ENCODE measurements around the gene INTS1. TPM values are rescaled to one million over a fixed set of nuclear protein-coding genes. Genes with fewer than 3 reads are reported as not detected.

INTS1 gene
- polyA plus RNA-seq, 3 donors: 5.5 to 64.3 (median 7.3) TPM

GRCh38 chr7:1431634-1432380, 72.4 kb downstream of the INTS1 start:
- Histone ChIP-seq H2AFZ (ENCODE audit: insufficient read depth, low read depth, low read length, poor library complexity, severe bottlenecking) (peak overlapping the region; percentile 42), H3K27me3 (ENCODE audit: control insufficient read depth in 2 of 2, insufficient read depth in 2 of 2, low read length in 2 of 2) (no peaks in the 10 kb centered on the region), H3K9ac (ENCODE audit: insufficient read depth, low read length, poor library complexity, severe bottlenecking) (no peak overlapping the region), H3K36me3 (replicated peaks in 1 of 2; ENCODE audit: control insufficient read depth in 1 of 2, insufficient read depth in 2 of 2, low read length in 2 of 2) (no peaks in the 10 kb centered on the region), H3K4me3 (replicated peaks in 1 of 3; ENCODE audit: low read depth in 2 of 3, low read length in 3 of 3) (no peak overlapping the region), H3K9me3 (replicated peaks in 1 of 2; ENCODE audit: control insufficient read depth in 1 of 2, insufficient read depth in 1 of 2, low read length in 2 of 2) (no peaks in the 10 kb centered on the region), H3K4me2 (replicated peaks; ENCODE audit: extremely low read depth, low read length, poor library complexity, severe bottlenecking) (no peak overlapping the region), H4K20me1 (ENCODE audit: insufficient read depth, low read length) (no peaks in the 10 kb centered on the region), H3K27ac (ENCODE audit: low read depth in 1 of 2, low read length in 2 of 2) (no peak overlapping the region), H3K4me1 (ENCODE audit: control insufficient read depth in 1 of 2, insufficient read depth in 2 of 2, low read length in 2 of 2) (no peaks in the 10 kb centered on the region), H3K79me2 (ENCODE audit: insufficient read depth, low read length) (no peaks in the 10 kb centered on the region)
- Mint-ChIP-seq H3K4me3 (no peak overlapping the region), H3K27me3 (ENCODE audit: low read depth in 3 of 3) (peaks cover 1 to 4% (median 3%) of the 10 kb centered on the region in 3 donors), H3K4me1 (peaks cover 2% of the 10 kb centered on the region), H3K27ac (peak overlapping the region in 1 of 7 donors; percentile 69), H3K36me3 (peaks cover 0 to 6% of the 10 kb centered on the region in 2 donors), H3K9me3 (peaks cover 0 to 2% (median 0%) of the 10 kb centered on the region in 7 donors)
- WGBS (ENCODE audit: insufficient coverage): 63% methylated on average over 18 of the region's 22 CpGs
- intact Hi-C loops (cut with micrococcal nuclease): loop anchor here (2.0 to 10.0 kb wide), 3 partner anchors 40 to 237 kb away; no protein-coding TSS in a partner anchor
- no peak for TF ChIP-seq CTCF (IDR thresholded peaks at IDR 0.05)
- no peak for DNase-seq

GRCh38 chr7:1431226-1431625, 73.0 kb downstream of the INTS1 start:
- Histone ChIP-seq H3K4me1 (ENCODE audit: control insufficient read depth in 1 of 2, insufficient read depth in 2 of 2, low read length in 2 of 2) (no peaks in the 10 kb centered on the region), H3K36me3 (replicated peaks in 1 of 2; ENCODE audit: control insufficient read depth in 1 of 2, insufficient read depth in 2 of 2, low read length in 2 of 2) (no peaks in the 10 kb centered on the region), H3K27me3 (ENCODE audit: control insufficient read depth in 2 of 2, insufficient read depth in 2 of 2, low read length in 2 of 2) (no peaks in the 10 kb centered on the region), H3K9ac (ENCODE audit: insufficient read depth, low read length, poor library complexity, severe bottlenecking) (no peak overlapping the region), H3K79me2 (ENCODE audit: insufficient read depth, low read length) (no peaks in the 10 kb centered on the region), H3K4me3 (replicated peaks in 1 of 3; ENCODE audit: low read depth in 2 of 3, low read length in 3 of 3) (no peak overlapping the region), H3K9me3 (replicated peaks in 1 of 2; ENCODE audit: control insufficient read depth in 1 of 2, insufficient read depth in 1 of 2, low read length in 2 of 2) (no peaks in the 10 kb centered on the region), H4K20me1 (ENCODE audit: insufficient read depth, low read length) (no peaks in the 10 kb centered on the region), H3K27ac (ENCODE audit: low read depth in 1 of 2, low read length in 2 of 2) (no peak overlapping the region), H3K4me2 (replicated peaks; ENCODE audit: extremely low read depth, low read length, poor library complexity, severe bottlenecking) (no peak overlapping the region), H2AFZ (ENCODE audit: insufficient read depth, low read depth, low read length, poor library complexity, severe bottlenecking) (no peak overlapping the region)
- Mint-ChIP-seq H3K36me3 (peaks cover 0 to 5% of the 10 kb centered on the region in 2 donors), H3K27me3 (ENCODE audit: low read depth in 3 of 3) (peaks cover 1 to 8% (median 3%) of the 10 kb centered on the region in 3 donors), H3K4me1 (peaks cover 2% of the 10 kb centered on the region), H3K4me3 (no peak overlapping the region), H3K9me3 (peaks cover 0 to 2% (median 0%) of the 10 kb centered on the region in 7 donors), H3K27ac (no peak overlapping the region)
- 83% methylated on average over 9 of the region's 10 CpGs for WGBS (ENCODE audit: insufficient coverage)
- intact Hi-C loops (cut with micrococcal nuclease): loop anchor here in 1 of 2 donors (5.0 to 10.0 kb wide), 2 partner anchors 41 to 236 kb away; no protein-coding TSS in a partner anchor
- DNase-seq: no peak
- TF ChIP-seq CTCF (IDR thresholded peaks at IDR 0.05): no peak
